WTC11 (cell line): Measurements from ENCODE around the gene AP3M1. TPM values are rescaled to one million over a fixed set of nuclear protein-coding genes. Genes with fewer than 3 reads are reported as not detected.

Source experiments
- ATAC-seq: fragments of 200-7000 bp; cut with Tn5 transposase; 2 replicates; pipeline ENCODE4 v1.10.0; 2021; ENCODE audit warnings: mild to moderate bottlenecking, moderate library complexity
- CTCF ChIA-PET: fragments of 300-600 bp; sonication (Branson Sonifier 250); formaldehyde crosslinking; loops from one replicate; lab custom pipeline; 2021; ENCODE audit warnings: antibody characterized with exemption; lab: Charles Lee
- POLR2A ChIA-PET: fragments of 350-600 bp; sonication (Branson Sonifier 250); formaldehyde crosslinking; loops from one replicate; lab custom pipeline; 2021; ENCODE audit warnings: antibody characterized with exemption; lab: Charles Lee
- DNase-seq: peaks from one replicate; pipeline ENCODE4 v3.0.0; 2021; ENCODE audit warnings: low spot score
- H3K27ac Mint-ChIP-seq: 2 replicates; pipeline ENCODE4 v1.8.0; 2021; ENCODE audit warnings: mixed read lengths
- H3K27me3 Mint-ChIP-seq: 2 replicates; pipeline ENCODE4 v1.8.0; 2021; ENCODE audit warnings: low read depth, mild to moderate bottlenecking, moderate library complexity, mixed read lengths
- H3K36me3 Mint-ChIP-seq: 2 replicates; pipeline ENCODE4 v1.8.0; 2021; ENCODE audit warnings: mixed read lengths
- H3K4me1 Mint-ChIP-seq: 2 replicates; pipeline ENCODE4 v1.8.0; 2022; ENCODE audit warnings: mixed read lengths
- H3K4me3 Mint-ChIP-seq: 2 replicates; pipeline ENCODE4 v1.8.0; 2021; ENCODE audit warnings: mild to moderate bottlenecking, moderate library complexity, mixed read lengths
- H3K9me3 Mint-ChIP-seq: 2 replicates; pipeline ENCODE4 v1.8.0; 2021; ENCODE audit warnings: mixed read lengths
- CDX4 ChIP-seq: fragments of 250-450 bp; sonication (Bioruptor Pico); IDR thresholded peaks from 2 replicates; pipeline ENCODE4 v1.9.0; 2021; ENCODE audit warnings: moderate library complexity, mild to moderate bottlenecking, inconsistent platforms, borderline replicate concordance
- CREM ChIP-seq: sonication (generic); formaldehyde crosslinking; IDR thresholded peaks from 2 replicates; pipeline ENCODE4 v1.8.1; 2022; ENCODE audit warnings: mild to moderate bottlenecking, missing genetic modification reagents, moderate library complexity
- ELF4 ChIP-seq: sonication (generic); formaldehyde crosslinking; IDR thresholded peaks from 2 replicates; pipeline ENCODE4 v1.8.1; 2022; ENCODE audit warnings: low read depth, mild to moderate bottlenecking, moderate library complexity, missing genetic modification reagents
- FOXJ3 ChIP-seq: sonication (generic); formaldehyde crosslinking; IDR thresholded peaks from 2 replicates; pipeline ENCODE4 v1.9.0; 2021; ENCODE audit warnings: missing genetic modification reagents, mild to moderate bottlenecking, borderline replicate concordance
- JAZF1 ChIP-seq: fragments of 250-450 bp; sonication (Bioruptor Pico); IDR thresholded peaks from 2 replicates; pipeline ENCODE4 v1.9.0; 2021; ENCODE audit warnings: moderate library complexity, mild to moderate bottlenecking, inconsistent platforms
- MAX ChIP-seq: sonication (generic); formaldehyde crosslinking; IDR thresholded peaks from 2 replicates; pipeline ENCODE4 v1.8.0; 2022; ENCODE audit warnings: mild to moderate bottlenecking, missing genetic modification reagents
- MXD4 ChIP-seq: fragments of 250-450 bp; sonication (Bioruptor Pico); IDR thresholded peaks from 2 replicates; pipeline ENCODE4 v1.8.0; 2021; ENCODE audit warnings: mild to moderate bottlenecking, moderate library complexity, borderline replicate concordance
- NFATC4 ChIP-seq: fragments of 250-450 bp; sonication (Bioruptor Pico); IDR thresholded peaks from 2 replicates; pipeline ENCODE4 v1.9.0; 2021; ENCODE audit warnings: mild to moderate bottlenecking
- NFE2L1 ChIP-seq: sonication (generic); formaldehyde crosslinking; IDR thresholded peaks from 2 replicates; pipeline ENCODE4 v1.8.1; 2023; ENCODE audit warnings: missing genetic modification reagents
- NR1H2 ChIP-seq: sonication (generic); formaldehyde crosslinking; IDR thresholded peaks from 2 replicates; pipeline ENCODE4 v1.9.0; 2021; ENCODE audit warnings: mild to moderate bottlenecking, moderate library complexity, missing genetic modification reagents
- NR3C1 ChIP-seq: sonication (generic); formaldehyde crosslinking; conservative IDR thresholded peaks from 2 replicates; pipeline ENCODE4 v1.8.1; 2023; ENCODE audit warnings: low read depth, mild to moderate bottlenecking, missing genetic modification reagents
- PRDM15 ChIP-seq: sonication (generic); formaldehyde crosslinking; IDR thresholded peaks from 2 replicates; pipeline ENCODE4 v1.8.0; 2022; ENCODE audit warnings: missing genetic modification reagents
- PRRX2 ChIP-seq: fragments of 250-450 bp; sonication (Bioruptor Pico); IDR thresholded peaks from 2 replicates; pipeline ENCODE4 v1.8.0; 2021; ENCODE audit warnings: mild to moderate bottlenecking
- SOX15 ChIP-seq: fragments of 250-450 bp; sonication (Bioruptor Pico); IDR thresholded peaks from 2 replicates; pipeline ENCODE4 v1.9.0; 2021; ENCODE audit warnings: mild to moderate bottlenecking
- ZNF138 ChIP-seq: sonication (generic); formaldehyde crosslinking; conservative IDR thresholded peaks from 2 replicates; pipeline ENCODE4 v1.8.1; 2022; ENCODE audit warnings: mild to moderate bottlenecking, moderate library complexity, missing genetic modification reagents
- ZNF416 ChIP-seq: fragments of 250-450 bp; sonication (Bioruptor Pico); IDR thresholded peaks from 2 replicates; pipeline ENCODE4 v1.9.0; 2021; ENCODE audit warnings: mild to moderate bottlenecking, inconsistent platforms
- ZNF425 ChIP-seq: fragments of 250-450 bp; sonication (Bioruptor Pico); conservative IDR thresholded peaks from 2 replicates; pipeline ENCODE4 v1.9.0; 2021; ENCODE audit warnings: mild to moderate bottlenecking
- ZSCAN18 ChIP-seq: fragments of 250-450 bp; sonication (Bioruptor Pico); IDR thresholded peaks from 2 replicates; pipeline ENCODE4 v2.1.2; 2022; ENCODE audit warnings: mild to moderate bottlenecking, moderate library complexity
- total RNA-seq: library from RNA; stranded (reverse); gene quantifications from 3 replicates; pipeline ENCODE4 v1.2.3, GENCODE V29; 2021
- TF ChIP-seq, protein P1 (sequence below): sonication (generic); formaldehyde crosslinking; IDR thresholded peaks from 2 replicates; pipeline ENCODE4 v1.8.0; 2022; ENCODE audit warnings: mild to moderate bottlenecking, missing genetic modification reagents
- TF ChIP-seq, protein P2 (sequence below): fragments of 200-600 bp; IDR thresholded peaks from 2 replicates; pipeline ENCODE4 v1.8.0; 2022; ENCODE audit warnings: antibody characterized with exemption
- TF ChIP-seq, protein P3 (sequence below): sonication (generic); formaldehyde crosslinking; IDR thresholded peaks from 2 replicates; pipeline ENCODE4 v1.8.1; 2022; ENCODE audit warnings: low read depth, missing genetic modification reagents, borderline replicate concordance
- TF ChIP-seq, protein P4 (sequence below): sonication (generic); formaldehyde crosslinking; IDR thresholded peaks from 2 replicates; pipeline ENCODE4 v1.8.0; 2022; ENCODE audit warnings: mild to moderate bottlenecking, missing genetic modification reagents

AP3M1 gene
- total RNA-seq, 1 experiment from 2014 or later = 37.3 TPM

DNA sequence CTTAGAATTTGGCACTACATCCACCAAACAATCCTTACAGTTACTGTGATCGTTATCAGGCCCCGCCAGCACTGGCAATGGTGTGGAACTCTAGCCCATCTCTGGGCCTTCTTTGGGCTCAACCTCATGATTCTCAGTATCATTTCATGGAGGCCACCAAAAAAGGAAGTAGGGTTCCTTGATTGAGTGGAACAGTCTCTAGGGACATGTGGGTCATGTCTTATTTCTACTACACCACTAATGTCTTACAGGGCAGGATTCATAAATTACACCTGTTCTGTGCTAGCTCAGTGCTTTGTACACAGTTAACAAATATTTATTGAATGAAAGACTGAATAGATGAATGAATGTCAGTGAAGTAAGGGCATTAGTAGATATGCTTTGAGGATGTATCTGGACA is 53.9 kb downstream of the AP3M1 start:
- peaks cover 79% of the 10 kb centered on the region for H3K36me3 Mint-ChIP-seq
- ATAC-seq (no peak), DNase-seq (no peak)
- CTCF ChIA-PET = no interaction called here
- H3K27ac Mint-ChIP-seq = 0 out of 2 replicates have a peak overlapping the region, but pooled peaks have one; percentile 34
- H3K4me3 Mint-ChIP-seq = no peak overlapping the region
- no peaks in the 10 kb centered on the region for H3K27me3 Mint-ChIP-seq
- no peak for TF ChIP-seq ZSCAN18
- TF ChIP-seq PRDM15 (CRISPR knock-in tag) = no peak
- TF ChIP-seq MXD4 = no peak
- no peak for TF ChIP-seq NR3C1
- POLR2A ChIA-PET = no interaction called here
- H3K9me3 Mint-ChIP-seq = no peaks in the 10 kb centered on the region
- H3K4me1 Mint-ChIP-seq = no peaks in the 10 kb centered on the region

- CTCF ChIA-PET = interaction anchor here (1.2 to 2.2 kb wide), 2 partner anchors 13 to 138 kb away, joined by 5 read pairs; no protein-coding TSS in a partner anchor
- H3K36me3 Mint-ChIP-seq = peaks cover 78% of the 10 kb centered on the region
- no peak for DNase-seq
- TF ChIP-seq NR1H2 (CRISPR knock-in tag) = no peak
- no peak for TF ChIP-seq ELF4 (CRISPR knock-in tag)
- TF ChIP-seq, protein P1, sequence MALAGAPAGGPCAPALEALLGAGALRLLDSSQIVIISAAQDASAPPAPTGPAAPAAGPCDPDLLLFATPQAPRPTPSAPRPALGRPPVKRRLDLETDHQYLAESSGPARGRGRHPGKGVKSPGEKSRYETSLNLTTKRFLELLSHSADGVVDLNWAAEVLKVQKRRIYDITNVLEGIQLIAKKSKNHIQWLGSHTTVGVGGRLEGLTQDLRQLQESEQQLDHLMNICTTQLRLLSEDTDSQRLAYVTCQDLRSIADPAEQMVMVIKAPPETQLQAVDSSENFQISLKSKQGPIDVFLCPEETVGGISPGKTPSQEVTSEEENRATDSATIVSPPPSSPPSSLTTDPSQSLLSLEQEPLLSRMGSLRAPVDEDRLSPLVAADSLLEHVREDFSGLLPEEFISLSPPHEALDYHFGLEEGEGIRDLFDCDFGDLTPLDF (CRISPR knock-in tag) = no peak
- no peak for TF ChIP-seq CREM (CRISPR knock-in tag)
- no peak for TF ChIP-seq NFATC4
- TF ChIP-seq JAZF1 (CRISPR knock-in tag) = no peak
- no peak for TF ChIP-seq SOX15 (CRISPR knock-in tag)
- TF ChIP-seq ZNF138 (CRISPR knock-in tag) = no peak
- TF ChIP-seq MXD4 = no peak
- TF ChIP-seq MAX (CRISPR knock-in tag) = no peak
- TF ChIP-seq, protein P2, sequence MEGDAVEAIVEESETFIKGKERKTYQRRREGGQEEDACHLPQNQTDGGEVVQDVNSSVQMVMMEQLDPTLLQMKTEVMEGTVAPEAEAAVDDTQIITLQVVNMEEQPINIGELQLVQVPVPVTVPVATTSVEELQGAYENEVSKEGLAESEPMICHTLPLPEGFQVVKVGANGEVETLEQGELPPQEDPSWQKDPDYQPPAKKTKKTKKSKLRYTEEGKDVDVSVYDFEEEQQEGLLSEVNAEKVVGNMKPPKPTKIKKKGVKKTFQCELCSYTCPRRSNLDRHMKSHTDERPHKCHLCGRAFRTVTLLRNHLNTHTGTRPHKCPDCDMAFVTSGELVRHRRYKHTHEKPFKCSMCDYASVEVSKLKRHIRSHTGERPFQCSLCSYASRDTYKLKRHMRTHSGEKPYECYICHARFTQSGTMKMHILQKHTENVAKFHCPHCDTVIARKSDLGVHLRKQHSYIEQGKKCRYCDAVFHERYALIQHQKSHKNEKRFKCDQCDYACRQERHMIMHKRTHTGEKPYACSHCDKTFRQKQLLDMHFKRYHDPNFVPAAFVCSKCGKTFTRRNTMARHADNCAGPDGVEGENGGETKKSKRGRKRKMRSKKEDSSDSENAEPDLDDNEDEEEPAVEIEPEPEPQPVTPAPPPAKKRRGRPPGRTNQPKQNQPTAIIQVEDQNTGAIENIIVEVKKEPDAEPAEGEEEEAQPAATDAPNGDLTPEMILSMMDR = no peak
- TF ChIP-seq ZNF425 (CRISPR knock-in tag) = no peak
- TF ChIP-seq PRRX2 (CRISPR knock-in tag) = no peak
- no peak for TF ChIP-seq CDX4 (CRISPR knock-in tag)
- TF ChIP-seq NFE2L1 (CRISPR knock-in tag) = no peak
- TF ChIP-seq FOXJ3 (CRISPR knock-in tag) = no peak
- TF ChIP-seq, protein P3, sequence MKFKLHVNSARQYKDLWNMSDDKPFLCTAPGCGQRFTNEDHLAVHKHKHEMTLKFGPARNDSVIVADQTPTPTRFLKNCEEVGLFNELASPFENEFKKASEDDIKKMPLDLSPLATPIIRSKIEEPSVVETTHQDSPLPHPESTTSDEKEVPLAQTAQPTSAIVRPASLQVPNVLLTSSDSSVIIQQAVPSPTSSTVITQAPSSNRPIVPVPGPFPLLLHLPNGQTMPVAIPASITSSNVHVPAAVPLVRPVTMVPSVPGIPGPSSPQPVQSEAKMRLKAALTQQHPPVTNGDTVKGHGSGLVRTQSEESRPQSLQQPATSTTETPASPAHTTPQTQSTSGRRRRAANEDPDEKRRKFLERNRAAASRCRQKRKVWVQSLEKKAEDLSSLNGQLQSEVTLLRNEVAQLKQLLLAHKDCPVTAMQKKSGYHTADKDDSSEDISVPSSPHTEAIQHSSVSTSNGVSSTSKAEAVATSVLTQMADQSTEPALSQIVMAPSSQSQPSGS = no peak
- no peak for TF ChIP-seq ZNF416 (CRISPR knock-in tag)
- TF ChIP-seq, protein P4, sequence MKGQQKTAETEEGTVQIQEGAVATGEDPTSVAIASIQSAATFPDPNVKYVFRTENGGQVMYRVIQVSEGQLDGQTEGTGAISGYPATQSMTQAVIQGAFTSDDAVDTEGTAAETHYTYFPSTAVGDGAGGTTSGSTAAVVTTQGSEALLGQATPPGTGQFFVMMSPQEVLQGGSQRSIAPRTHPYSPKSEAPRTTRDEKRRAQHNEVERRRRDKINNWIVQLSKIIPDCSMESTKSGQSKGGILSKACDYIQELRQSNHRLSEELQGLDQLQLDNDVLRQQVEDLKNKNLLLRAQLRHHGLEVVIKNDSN = no peak
- no peaks in the 10 kb centered on the region for H3K4me1 Mint-ChIP-seq
- H3K4me3 Mint-ChIP-seq = no peak overlapping the region
- ATAC-seq = no peak
- no peaks in the 10 kb centered on the region for H3K9me3 Mint-ChIP-seq
- POLR2A ChIA-PET = no interaction called here
- no peaks in the 10 kb centered on the region for H3K27me3 Mint-ChIP-seq
- H3K27ac Mint-ChIP-seq = peak overlapping the region; percentile 69
Observed at GRCh38 chr10:74094231-74094630, 56.4 kb downstream of the AP3M1 start.
